OCI-LY1 (cell line): ENCODE results near the gene KCNMA1.

Experiments
- H2AFZ ChIP-seq: fragments of 200-600 bp; sonication (generic), shearing (Covaris generic); 2 replicates; pipeline ENCODE4 v1.6.0; 2014; ENCODE audit warnings: antibody characterized with exemption, mild to moderate bottlenecking, low read length
- H3F3A ChIP-seq: fragments of 200-600 bp; sonication (generic), shearing (Covaris generic); 2 replicates; pipeline ENCODE4 v1.6.0; 2014; ENCODE audit warnings: mild to moderate bottlenecking, antibody characterized with exemption, low read length, moderate library complexity; ENCODE audit not compliant: insufficient read depth
- H3K27ac ChIP-seq: fragments of 200-600 bp; sonication (generic); 2 replicates; pipeline ENCODE4 v1.5.1; 2014; ENCODE audit warnings: low read length, mixed run types, mild to moderate bottlenecking, low read depth; ENCODE audit not compliant: poor library complexity, severe bottlenecking
- H3K27me3 ChIP-seq: fragments of 200-600 bp; sonication (generic); 2 replicates; pipeline ENCODE4 v1.6.0; 2014; ENCODE audit warnings: antibody characterized with exemption, mild to moderate bottlenecking, low read length, moderate library complexity; ENCODE audit not compliant: insufficient read depth
- H3K36me3 ChIP-seq: fragments of 200-600 bp; sonication (generic); 2 replicates; pipeline ENCODE4 v1.6.1; 2014; ENCODE audit warnings: mild to moderate bottlenecking, antibody characterized with exemption, low read length, moderate library complexity, mixed read lengths; ENCODE audit not compliant: insufficient read depth
- H3K4me1 ChIP-seq: fragments of 200-600 bp; sonication (generic); 2 replicates; pipeline ENCODE4 v1.5.1; 2014; ENCODE audit warnings: mild to moderate bottlenecking, low read length, moderate library complexity; ENCODE audit not compliant: insufficient read depth, severe bottlenecking
- H3K4me2 ChIP-seq: fragments of 200-600 bp; sonication (generic), shearing (Covaris generic); 2 replicates; pipeline ENCODE4 v1.6.1; 2014; ENCODE audit warnings: low read length
- H3K4me3 ChIP-seq: fragments of 200-600 bp; sonication (generic); 2 replicates; pipeline ENCODE4 v1.5.1; 2014; ENCODE audit warnings: low read length, low read depth, mild to moderate bottlenecking, mixed read lengths; ENCODE audit not compliant: poor library complexity, severe bottlenecking
- H3K79me2 ChIP-seq: fragments of 200-600 bp; shearing (Covaris generic); 2 replicates; pipeline ENCODE4 v1.6.1; 2016; ENCODE audit warnings: mixed run types, low read length, mixed read lengths; ENCODE audit not compliant: insufficient read depth
- H3K9ac ChIP-seq: fragments of 200-600 bp; sonication (generic), shearing (Covaris generic); 2 replicates; pipeline ENCODE4 v1.6.1; 2014; ENCODE audit warnings: mild to moderate bottlenecking, low read length, mixed read lengths
- H3K9me2 ChIP-seq: fragments of 200-600 bp; sonication (generic), shearing (Covaris generic); 2 replicates; pipeline ENCODE4 v1.6.1; 2014; ENCODE audit warnings: low read depth, mild to moderate bottlenecking, low read length, mixed read lengths
- H3K9me3 ChIP-seq: fragments of 200-600 bp; shearing (Covaris generic); 2 replicates; pipeline ENCODE4 v1.6.1; 2014; ENCODE audit warnings: low read length, mixed read lengths
- H4K20me1 ChIP-seq: fragments of 200-600 bp; sonication (generic), shearing (Covaris generic); 2 replicates; pipeline ENCODE4 v1.6.0; 2016; ENCODE audit warnings: mild to moderate bottlenecking, low read length; ENCODE audit not compliant: insufficient read depth
- EZH2 ChIP-seq: fragments of 200-600 bp; sonication (generic), shearing (Covaris generic); IDR thresholded peaks from 2 replicates; pipeline ENCODE4 v1.8.0; 2017; ENCODE audit warnings: borderline replicate concordance, mixed run types, mild to moderate bottlenecking, antibody characterized with exemption, low read length, moderate library complexity, mixed read lengths
- TF ChIP-seq, protein P1 (sequence below): fragments of 200-600 bp; sonication (generic), shearing (Covaris generic); IDR thresholded peaks from 2 replicates; pipeline ENCODE4 v1.5.1; 2017; ENCODE audit warnings: mild to moderate bottlenecking, antibody characterized with exemption, low read length, moderate library complexity, mixed read lengths

The KCNMA1 gene

DNA sequence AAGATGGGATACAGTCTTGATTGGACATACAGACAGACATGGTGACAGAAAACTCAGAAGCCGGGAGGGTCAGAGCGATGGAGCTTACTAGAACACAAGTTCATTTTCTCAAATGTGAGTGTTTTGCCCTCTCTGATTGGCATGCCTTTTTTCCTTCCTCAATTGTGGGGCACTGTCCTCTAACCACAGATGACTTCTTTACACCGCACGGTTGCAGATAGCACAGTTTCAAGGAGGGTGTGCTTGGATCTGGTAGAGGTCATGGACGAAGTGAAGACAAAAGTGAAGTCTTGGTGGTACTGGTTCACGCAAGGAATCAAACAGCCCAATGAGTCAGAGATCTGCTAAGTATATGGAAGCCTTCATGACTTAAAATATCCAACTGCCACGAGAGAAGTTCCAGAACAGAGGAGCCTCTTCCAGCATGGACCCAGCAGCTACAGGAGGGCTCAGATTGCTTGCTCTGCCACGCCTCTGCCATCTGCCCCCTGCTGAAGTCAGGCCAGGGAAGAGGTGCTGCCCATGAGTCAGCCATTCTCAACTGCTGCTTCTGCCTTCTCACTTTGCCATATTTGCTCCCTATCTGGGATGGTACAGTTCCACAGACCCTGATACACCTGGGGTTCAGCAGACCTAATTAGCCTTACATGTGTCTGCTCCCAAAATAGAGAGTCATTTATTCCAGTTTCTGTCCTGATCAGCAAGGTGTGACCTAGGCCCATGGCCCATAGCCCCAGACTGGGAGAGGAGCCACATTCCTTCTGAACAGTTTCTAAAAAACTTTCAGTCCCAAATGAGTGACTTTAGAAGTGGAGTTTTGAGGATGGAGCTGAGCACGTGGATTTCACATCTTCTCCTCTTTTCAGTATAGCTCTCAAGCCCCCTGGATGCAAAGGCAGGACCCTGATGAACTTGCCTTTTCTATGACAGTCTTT is 413.8 kb downstream of the KCNMA1 start:
- no peak overlapping the region for H3K4me2 ChIP-seq
- TF ChIP-seq, protein P1, sequence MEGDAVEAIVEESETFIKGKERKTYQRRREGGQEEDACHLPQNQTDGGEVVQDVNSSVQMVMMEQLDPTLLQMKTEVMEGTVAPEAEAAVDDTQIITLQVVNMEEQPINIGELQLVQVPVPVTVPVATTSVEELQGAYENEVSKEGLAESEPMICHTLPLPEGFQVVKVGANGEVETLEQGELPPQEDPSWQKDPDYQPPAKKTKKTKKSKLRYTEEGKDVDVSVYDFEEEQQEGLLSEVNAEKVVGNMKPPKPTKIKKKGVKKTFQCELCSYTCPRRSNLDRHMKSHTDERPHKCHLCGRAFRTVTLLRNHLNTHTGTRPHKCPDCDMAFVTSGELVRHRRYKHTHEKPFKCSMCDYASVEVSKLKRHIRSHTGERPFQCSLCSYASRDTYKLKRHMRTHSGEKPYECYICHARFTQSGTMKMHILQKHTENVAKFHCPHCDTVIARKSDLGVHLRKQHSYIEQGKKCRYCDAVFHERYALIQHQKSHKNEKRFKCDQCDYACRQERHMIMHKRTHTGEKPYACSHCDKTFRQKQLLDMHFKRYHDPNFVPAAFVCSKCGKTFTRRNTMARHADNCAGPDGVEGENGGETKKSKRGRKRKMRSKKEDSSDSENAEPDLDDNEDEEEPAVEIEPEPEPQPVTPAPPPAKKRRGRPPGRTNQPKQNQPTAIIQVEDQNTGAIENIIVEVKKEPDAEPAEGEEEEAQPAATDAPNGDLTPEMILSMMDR = no peak
- no peak for TF ChIP-seq EZH2
- no peaks in the 10 kb centered on the region for H3K36me3 ChIP-seq
- H3K79me2 ChIP-seq = no peaks in the 10 kb centered on the region
- no peak overlapping the region for H2AFZ ChIP-seq
- H3K27me3 ChIP-seq = no peaks in the 10 kb centered on the region
- H3K9me2 ChIP-seq = no peaks in the 10 kb centered on the region
- no peaks in the 10 kb centered on the region for H3K4me1 ChIP-seq
- H3K9me3 ChIP-seq = no peaks in the 10 kb centered on the region
- no peaks in the 10 kb centered on the region for H3F3A ChIP-seq
- H3K9ac ChIP-seq = no peak overlapping the region
- no peak overlapping the region for H3K4me3 ChIP-seq
- H4K20me1 ChIP-seq = no peaks in the 10 kb centered on the region
- no peak overlapping the region for H3K27ac ChIP-seq

DNA sequence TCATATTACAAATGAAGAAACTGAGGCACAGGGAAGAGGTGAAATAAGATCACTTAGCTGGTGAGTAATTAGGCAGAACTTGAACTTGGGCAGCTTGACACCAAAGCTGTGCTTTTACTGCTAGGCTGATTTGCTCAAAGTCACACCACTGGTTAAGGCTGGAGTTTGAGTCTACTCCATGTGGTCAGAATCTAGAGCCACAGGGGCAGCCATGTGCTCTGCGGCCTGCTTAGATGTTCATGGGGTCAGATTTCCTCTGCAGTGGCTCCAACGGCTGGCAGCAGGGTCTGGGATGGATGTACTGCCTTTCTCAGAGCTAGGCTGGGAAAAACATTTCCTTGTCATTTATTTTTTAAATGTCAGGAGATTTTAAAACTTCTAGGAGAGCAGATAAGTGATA is 417.5 kb downstream of the KCNMA1 start:
- H3K27ac ChIP-seq = no peak overlapping the region
- H3K79me2 ChIP-seq = no peaks in the 10 kb centered on the region
- H3K27me3 ChIP-seq = no peaks in the 10 kb centered on the region
- H3K9me2 ChIP-seq = no peaks in the 10 kb centered on the region
- H3K4me2 ChIP-seq = no peak overlapping the region
- H3K36me3 ChIP-seq = no peaks in the 10 kb centered on the region
- H4K20me1 ChIP-seq = no peaks in the 10 kb centered on the region
- H3K9ac ChIP-seq = no peak overlapping the region
- H2AFZ ChIP-seq = no peak overlapping the region
- H3K4me1 ChIP-seq = no peaks in the 10 kb centered on the region
- no peaks in the 10 kb centered on the region for H3F3A ChIP-seq
- no peak overlapping the region for H3K4me3 ChIP-seq
- TF ChIP-seq EZH2 = no peak
- TF ChIP-seq, protein P1 = no peak
- no peaks in the 10 kb centered on the region for H3K9me3 ChIP-seq

DNA sequence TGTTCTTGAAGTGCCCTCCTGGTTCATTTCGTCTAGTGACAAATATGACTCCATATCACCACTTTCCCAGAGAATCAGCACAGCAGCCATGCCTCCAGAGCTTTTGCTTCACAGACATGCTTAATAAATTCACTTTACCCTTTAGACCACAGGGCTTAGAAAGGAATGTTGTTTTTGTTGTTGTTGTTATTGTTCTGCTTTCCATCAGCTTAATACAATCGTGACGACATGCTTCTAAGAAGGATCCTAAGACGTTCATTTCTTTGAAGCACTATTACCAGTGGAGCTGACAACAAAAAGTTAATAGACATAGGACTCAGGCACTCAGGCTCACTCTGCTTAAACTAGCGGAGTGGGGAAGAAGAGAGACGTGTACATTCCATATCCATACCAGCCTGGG is 418.6 kb downstream of the KCNMA1 start:
- Histone ChIP-seq H3K9me3 (no peaks in the 10 kb centered on the region), H3K27ac (no peak overlapping the region), H3K9me2 (no peaks in the 10 kb centered on the region), H2AFZ (no peak overlapping the region), H3K9ac (no peak overlapping the region), H4K20me1 (no peaks in the 10 kb centered on the region), H3K4me2 (no peak overlapping the region), H3K36me3 (no peaks in the 10 kb centered on the region), H3K79me2 (no peaks in the 10 kb centered on the region), H3F3A (no peaks in the 10 kb centered on the region), H3K27me3 (no peaks in the 10 kb centered on the region), H3K4me1 (no peaks in the 10 kb centered on the region), H3K4me3 (no peak overlapping the region)
- no peak for TF ChIP-seq EZH2
- TF ChIP-seq, protein P1 = no peak
